Measurements from ENCODE around the gene SLC5A7.

GRCh38 chr2:108022628-108023027 is 36.3 kb downstream of the SLC5A7 start:
- TF ChIP-seq EZH2 (IDR thresholded peaks at IDR 0.05; ENCODE audit: borderline replicate concordance, low read length) = no peak
- no peak for TF ChIP-seq CTCF (IDR thresholded peaks at IDR 0.05; ENCODE audit: low read length)
